HG03342 (cell line): Measurements from ENCODE around the gene MMP7.
A peak's percentile ranks its signal among the peaks of the same experiment; 100 is the strongest.
"Not testable (repeated sequence)": the region's sequence is repeated elsewhere in the genome, so short reads cannot be mapped to it uniquely, and the experiment has no call there.

Experiments
- ATAC-seq: cut with Tn5 transposase; IDR thresholded peaks from one replicate; pipeline ENCODE4 v1.9.1; 2021; ENCODE audit warnings: mild to moderate bottlenecking, moderate library complexity; ENCODE audit not compliant: unreplicated experiment

Gene MMP7

DNA sequence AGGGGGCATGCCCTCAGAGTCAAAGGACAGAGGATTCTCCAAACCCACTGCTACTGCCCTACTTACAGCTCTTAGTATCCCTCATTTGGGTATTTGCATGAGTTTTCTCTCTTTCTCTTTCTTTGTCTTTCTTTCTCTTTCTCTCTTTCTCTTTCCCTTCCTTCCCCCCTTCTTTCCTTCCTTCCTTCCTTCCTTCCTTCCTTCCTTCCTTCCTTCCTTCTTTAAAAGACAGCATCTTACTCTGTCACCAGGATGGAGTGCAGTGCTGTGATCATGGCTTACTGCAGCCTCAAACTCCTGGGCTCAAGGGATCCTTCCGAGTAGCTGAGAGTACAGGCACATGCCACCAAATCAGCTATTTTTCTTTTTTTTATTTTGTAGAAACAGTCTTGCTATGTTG lies 14.0 kb upstream of the MMP7 start:
- no peak for ATAC-seq

DNA sequence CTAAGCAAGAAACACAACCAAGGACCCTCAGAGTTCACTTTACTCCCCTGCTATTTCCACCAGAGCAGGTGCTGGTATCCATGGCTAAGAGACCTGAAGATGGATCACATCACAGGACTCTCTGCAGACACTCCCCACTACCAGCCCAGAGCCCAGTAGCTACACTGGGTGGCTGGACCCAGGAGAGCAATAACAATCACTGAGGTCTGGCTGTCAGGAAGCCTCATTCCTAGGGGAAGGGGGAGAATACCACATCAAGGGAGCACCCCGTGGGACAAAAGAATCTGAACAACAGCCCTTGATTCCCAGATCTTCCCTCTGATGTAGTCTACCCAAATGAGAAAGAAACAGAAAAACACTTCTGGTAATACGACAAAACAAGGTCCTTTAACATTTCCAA lies 9.0 kb upstream of the MMP7 start:
- no peak for ATAC-seq

DNA sequence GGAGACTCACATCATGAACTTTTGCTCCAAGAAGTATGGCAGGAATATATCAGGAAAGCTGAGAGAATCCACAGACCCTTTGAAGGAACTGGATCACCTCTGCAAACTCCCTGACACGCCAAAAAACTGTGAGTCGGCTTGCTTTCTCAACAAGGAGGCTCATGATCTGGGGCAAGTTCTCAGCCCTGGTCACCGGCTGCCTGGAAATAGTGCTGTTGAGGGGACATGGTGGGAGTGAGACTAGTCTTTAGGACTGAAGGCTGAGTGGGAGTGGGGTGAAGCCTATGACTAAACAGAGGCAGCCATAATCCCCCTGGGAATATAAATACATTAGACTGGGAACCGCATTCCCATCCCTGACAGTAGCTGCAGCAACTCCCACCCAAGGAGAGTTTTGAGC lies 8.4 kb upstream of the MMP7 start:
- ATAC-seq, result no peak

DNA sequence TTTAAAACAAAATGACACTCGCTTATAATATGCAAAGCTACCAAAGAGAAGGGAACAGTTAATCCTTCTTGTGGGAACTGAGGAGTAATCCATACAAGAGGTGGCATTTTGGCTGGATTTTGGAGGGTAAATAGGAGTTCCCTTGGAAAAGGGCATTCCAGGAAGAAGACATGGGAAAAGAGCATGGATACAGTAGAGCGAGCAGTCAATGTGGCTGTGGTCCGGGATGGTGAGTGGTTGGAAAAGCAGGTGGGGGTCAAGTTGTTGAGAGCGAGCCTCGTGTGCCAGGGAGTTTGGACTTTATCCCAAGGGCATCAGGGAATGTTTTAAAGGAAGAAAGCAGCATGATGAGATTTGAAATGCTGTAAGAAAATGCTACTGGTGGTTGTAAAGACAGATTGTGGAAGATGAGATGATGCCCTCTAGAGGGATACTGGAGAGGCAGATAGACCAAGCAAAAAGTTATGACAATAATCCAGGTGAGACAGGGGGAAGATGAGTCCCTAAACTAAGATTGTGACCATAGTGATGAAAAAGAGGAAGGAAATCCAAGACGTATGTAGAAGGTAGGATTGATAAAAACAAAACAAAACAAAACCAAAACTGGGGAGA lies 3.8 kb upstream of the MMP7 start:
- no peak for ATAC-seq

DNA sequence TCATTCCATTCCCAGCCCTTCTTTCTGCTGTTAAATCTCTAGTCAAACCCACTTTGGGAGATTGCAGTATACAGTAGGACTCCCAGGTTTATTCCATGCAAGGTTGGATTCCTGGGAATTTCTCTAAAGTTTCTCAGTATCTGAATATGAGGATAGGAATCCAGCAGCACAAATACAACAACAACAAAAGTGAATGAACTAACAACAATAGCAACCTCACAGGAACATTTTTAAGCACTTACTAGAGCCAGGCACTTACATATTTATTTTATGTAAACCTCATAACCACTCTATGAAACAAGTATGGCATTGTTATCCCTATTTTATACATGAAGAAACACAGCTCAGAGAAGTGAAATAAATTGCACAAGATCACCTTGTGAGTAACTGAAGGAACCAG lies 1.9 kb downstream of the MMP7 start:
- no peak for ATAC-seq

DNA sequence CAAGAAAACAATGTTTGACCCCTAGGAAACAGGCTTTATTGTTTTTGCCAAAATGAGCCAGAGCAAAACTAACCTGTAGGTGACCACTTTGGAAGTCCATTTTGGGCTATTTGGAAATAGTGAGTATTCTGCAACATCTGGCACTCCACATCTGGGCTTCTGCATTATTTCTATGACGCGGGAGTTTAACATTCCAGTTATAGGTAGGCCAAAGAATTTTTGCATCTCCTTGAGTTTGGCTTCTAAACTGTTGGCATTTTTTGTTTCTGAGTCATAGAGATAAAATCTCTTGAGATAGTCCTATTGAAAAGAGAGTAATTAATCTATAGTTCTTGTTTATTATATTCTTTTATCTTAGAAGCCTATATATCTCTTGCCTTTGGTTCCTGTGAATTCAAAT lies 2.9 kb downstream of the MMP7 start:
- ATAC-seq, result no peak

DNA sequence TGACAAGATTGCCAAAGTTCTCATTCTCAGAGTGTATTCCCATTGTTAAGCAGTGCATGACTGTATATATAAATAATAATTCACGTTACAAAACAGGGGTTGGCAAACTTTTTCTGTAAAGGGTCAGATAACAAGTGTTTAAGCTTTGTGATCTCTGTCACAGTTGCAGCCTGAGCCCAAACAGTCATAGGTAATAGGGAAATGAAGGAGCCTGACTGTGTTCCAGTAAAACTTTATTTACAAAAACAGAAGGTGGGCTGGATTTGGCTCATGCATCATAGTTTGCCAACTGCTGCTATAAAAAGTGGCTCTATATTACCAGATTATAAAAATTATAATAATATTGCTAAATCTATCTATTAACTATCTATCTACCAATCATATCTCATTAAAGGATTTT lies 3.5 kb downstream of the MMP7 start:
- ATAC-seq, result no peak

DNA sequence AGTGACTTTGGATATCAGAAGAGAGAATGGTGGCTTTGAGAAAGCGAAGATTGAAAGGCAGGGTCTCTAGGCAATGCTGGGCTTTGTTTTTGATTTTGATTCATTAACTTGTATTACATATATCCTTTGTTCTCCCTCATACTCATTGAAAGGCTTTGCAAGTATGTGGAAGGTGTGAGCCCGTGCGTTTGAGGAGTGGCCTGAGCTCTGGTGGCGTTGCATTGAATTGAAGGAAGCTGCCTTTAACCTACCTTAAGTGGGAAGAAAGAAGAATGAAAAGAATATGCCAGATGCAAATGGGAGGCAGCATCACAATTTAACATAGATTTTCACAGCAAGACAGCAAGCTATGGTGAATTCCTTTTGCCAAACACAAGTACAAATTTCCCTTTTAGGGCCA lies 6.7 kb downstream of the MMP7 start:
- no peak for ATAC-seq

DNA sequence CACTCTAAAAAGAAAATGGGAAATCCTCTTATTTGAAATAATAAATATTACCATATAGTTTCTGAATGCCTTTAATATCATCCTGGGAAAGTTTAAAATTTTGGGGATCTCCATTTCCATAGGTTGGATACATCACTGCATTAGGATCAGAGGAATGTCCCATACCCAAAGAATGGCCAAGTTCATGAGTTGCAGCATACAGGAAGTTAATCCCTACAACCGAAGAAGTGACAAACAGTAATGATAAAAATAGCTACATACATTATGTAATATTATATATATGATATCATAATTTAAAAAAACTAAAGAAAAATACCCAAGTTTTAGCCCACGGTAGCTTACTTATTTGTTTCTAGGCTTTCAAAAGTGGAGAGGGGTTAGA lies 7.4 kb downstream of the MMP7 start:
- ATAC-seq, result no peak

DNA sequence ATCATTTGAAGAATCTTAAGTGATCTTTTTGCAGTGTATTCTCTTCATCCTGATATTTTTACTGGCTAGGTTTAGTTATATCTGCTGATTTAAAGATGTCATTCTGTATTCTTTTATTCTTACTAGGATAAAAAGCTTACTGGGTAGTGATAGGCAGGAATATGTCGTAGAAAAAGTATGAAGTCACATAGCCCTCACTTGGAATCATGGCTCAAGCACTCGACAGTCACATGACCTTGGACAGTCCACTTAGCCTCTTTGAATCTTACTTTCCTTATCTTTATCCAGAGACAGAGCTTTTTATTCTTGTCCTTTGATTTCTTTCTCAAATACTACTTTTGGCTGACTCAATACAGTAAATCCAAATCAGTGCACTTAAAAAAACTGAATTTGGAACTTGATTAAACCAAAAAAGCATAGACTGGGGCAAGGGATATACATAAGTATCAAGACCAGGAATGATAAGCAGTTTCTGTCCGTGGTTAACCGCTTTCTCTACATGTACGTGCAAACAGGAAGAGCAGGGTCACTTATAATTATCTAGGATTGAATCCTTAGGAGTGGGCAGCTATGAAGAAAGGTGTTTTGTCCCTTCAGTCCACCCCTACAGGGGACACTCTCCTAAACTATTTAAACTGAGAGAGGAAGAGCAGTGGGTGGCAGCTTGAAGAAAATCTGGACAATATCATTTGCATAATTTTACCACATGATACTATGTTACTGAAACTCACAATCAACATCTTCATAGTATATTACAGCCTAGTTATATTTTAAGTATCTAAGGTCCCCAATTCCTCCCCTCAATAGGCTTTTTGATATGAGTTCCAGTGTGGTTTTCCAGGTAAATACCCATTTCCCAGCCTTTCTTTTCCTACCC lies 8.0 kb downstream of the MMP7 start:
- ATAC-seq, result peak; percentile 70

DNA sequence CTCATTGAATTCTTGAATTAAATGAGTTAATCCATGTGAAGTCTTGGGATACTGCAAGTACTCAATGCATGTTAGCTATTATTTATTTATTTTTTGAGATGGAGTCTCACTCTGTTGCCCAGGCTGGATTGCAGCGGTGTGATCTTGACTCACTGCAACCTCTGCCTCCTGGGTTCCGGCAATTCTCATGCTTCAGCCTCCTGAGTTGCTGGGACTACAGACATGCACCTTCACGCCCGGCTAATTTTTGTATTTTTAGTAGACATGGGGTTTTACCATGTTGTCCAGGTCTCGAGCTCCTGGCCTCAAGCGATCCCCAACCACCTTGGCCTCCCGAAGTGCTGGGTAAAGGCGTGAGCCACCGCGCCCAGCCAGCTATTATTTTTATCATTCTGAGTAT lies 9.4 kb downstream of the MMP7 start:
- ATAC-seq, result no peak

DNA sequence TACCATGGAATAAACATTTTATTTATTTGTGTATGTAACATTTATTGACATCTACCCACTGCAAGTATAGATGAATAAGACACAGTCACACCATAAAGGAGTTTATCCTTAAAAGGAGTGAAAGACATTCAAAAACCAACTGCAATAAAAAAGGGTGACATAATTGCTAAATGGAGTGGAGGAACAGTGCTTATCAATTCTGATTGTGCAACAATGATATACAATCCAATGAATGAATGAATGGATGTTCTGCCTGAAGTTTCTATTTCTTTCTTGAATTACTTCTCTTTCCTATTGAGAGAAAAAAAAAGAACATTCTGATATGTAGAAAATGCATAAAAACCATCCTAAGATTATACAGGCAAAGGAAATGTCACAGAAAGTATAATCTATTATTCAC lies 10.0 kb downstream of the MMP7 start:
- ATAC-seq, result no peak

DNA sequence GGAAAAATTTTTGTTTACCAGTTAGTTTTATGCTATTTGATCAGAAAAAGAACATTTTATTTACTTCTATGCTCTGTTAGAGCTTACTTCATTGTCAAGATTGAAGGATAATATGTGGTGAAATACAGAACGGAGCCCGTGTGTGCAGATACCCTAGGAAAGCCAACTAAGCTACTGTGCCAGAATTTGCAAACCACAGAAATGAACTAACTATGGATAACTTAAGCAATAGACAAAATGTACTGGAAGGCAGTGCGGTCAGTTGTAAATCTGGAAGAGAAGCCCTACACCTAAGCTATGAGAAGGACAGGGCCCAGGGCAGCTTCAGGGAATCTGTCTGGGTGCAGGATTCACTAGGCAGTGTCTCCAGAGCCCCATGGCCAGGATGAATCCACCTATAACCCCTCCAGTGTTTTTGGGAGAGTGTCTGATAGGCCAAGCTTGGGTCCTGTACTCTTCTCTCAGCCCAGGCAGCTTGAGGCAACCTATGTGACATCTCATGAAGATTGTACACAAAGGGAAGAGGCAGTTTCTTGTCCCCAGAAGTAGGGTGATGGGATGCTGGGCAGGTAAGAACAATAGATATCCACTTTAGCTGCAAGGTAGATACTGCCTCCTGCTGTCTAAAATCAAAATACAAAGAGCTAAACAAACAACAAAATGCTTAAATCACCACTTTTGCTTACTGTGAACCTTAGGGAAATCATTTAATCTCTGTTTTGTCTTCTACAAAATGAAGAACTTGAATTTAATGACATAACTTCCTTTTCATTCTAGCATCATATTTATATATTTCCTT lies 12.1 kb downstream of the MMP7 start:
- no peak for ATAC-seq

DNA sequence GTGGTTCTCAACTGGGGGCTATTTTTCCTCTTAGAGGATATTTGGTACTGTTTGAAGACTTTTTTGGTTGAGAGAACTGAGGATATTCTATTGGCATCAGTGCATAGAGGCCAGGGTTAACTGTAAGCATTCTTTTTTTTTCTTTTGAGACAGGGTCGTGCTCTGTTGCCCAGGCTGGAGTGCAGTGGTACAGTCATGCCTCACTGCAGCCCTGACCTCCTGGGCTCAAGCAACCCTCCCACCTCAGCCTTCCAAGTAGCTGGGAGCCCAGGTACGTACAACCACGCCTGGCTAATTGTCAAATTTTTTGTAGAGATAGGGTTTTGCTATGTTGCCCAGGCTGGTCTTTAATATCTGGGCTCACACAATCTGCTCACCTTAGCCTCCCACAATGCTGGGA lies 12.9 kb downstream of the MMP7 start:
- ATAC-seq, result no peak

DNA sequence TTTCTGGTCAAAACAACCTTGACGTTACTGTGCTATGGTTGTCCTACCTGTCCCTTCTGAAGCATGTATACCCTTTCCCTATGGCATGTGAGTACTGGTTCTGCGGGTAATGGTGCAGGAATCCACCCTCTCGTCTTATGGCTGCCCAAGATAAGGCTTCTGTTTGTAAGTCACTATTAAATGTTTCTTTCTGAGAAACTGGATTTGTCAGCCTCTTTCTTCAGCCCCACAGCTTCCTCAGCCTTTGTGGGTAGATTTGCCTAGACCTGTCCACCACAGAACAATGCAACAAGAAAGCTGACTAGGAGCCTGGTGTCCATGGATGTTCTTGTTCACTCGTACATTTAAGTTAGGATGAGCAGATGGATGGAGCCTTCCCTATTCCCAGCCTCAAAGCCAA lies 14.4 kb downstream of the MMP7 start:
- ATAC-seq, result no peak

DNA sequence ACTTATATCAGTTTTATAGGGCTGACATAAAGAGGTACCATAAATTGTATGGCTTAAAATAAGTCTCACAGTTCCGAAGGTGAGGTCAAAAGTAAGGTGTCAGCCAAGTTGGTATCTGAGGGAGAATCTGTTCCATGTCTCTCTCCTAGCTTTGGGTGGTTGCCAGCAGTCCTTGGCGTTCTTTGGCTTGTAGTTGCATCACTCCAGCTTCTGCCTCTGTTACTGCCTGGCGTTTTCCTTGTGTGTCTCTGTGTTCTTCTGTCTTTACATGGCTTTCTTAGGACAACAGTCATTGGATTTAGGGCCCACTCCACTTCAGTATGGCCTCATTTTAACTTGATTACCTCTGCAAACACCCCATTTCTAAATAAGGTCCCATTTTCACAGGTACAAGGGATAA lies 16.7 kb downstream of the MMP7 start:
- no peak for ATAC-seq

DNA sequence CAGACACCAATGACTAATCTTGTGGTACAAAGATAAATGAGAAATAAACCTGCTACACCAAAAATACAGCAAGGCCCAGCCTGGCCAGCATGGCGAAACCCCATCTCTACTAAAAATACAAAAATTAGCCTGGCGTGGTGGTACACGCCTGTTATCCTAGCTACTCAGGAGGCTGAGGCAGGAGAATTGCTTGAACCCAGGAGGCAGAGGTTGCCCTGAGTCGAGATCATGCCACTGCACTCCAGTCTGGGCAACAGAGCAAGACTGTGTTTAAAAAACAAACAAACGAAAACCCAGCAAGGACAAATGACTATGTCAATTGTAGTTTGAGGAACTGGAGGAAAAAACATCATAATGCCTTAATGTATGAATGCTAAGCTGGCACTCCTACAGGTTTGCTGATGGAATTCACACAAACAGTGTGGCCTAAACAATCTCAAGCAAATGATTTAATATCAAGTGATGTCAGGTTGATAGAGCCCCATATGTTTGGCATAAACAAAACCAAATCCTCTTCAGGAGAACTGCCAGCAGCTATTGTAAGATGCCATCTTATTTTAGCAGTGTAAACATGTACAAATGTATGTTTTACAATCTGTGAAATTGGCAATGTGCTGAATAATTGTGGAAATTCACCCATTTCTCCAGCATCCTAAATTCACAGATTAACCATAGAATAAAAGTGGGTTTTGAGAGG lies 20.0 kb downstream of the MMP7 start:
- no peak for ATAC-seq

DNA sequence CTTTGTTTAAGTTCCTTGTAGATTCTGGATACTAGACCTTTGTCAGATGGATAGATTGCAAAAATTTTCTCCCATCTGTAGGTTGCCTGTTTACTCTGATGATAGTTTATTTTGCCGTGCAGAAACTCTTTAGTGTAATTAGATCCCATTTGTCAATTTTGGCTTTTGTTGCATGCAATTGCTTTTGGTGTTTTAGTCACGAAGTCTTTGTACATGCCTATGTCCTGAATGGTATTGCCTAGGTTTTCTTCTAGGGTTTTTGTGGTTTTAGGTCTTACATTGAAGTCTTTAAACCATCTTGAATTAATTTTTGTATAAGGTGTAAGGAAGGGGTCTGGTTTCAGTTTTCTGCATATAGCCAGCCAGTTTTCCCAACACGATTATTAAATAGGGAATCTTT lies 27.7 kb downstream of the MMP7 start:
- not testable (repeated sequence) for ATAC-seq

DNA sequence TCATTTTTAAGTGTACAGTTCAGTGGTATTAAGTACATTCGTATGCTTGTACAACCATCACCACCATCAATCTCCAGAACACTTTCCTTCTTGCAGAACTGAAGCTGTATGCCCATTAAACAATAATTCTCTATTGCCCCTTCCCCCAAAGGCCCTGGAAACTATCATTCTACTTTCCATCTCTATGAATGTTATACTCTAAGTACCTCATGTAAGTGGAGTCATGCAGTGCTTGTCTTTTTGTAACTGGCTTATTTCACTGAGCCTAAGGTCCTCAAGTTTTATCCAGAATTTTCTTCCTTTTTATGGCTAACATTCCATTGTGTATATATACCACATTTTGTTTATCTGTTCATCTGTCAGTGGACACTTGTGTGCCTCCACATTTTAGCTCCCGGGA lies 29.7 kb downstream of the MMP7 start:
- no peak for ATAC-seq

DNA sequence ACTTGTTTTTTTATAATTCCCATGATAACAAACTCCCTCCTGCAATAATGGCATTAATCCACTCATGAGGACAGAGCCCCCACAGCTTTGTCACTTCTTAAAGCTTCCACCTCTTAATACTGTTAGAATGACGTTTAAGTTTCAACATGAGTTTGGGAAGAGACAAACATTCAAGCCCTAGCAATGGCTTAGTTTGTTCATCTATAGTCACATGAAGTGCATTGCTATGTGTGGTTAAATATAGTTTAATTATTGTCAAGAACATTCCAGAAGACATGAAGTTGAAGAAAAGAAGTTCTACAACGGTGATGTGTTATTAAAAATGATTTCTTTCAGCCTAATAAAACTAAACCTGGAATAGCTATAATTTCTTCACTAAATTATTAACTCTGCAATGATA lies 30.6 kb downstream of the MMP7 start:
- no peak for ATAC-seq

DNA sequence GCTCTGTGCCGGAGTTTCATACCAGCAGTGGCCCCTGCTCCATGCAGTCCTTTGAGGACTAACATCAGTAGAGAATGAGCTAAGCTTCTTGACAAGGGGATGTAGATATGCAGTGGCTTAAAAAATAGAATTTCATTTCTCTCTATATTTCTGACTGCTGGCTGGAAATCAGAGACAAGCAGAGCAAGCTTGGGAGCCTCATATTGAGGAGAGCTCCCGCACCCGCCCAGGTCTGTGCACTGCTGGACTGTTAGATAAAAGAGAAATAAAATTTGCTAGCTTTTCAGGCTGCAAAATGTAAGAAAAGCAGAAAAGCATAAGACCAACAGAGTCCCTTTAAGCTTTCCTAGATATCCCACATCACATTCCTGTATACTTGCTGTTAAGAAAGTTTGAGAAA lies 31.4 kb downstream of the MMP7 start:
- ATAC-seq, result no peak
